A549 (cell line): ENCODE results near the gene TRIM37. TPM values are rescaled to one million over a fixed set of nuclear protein-coding genes. Genes with fewer than 3 reads are reported as not detected.

ENCODE experiments used
- ATAC-seq, 2 experiments: fragments of 200-7000 bp in 1 of 2; fragments of >200 bp in 1 of 2; cut with Nextera tagmentation in 1 of 2; cut with Tn5 transposase in 1 of 2; 3 replicates each; pipeline versions ENCODE4 v1.8.0 to v1.9.1; 2018 to 2020; ENCODE audit warnings: mild to moderate bottlenecking in 1 of 2, moderate library complexity in 1 of 2
- CTCF ChIA-PET: fragments of 300-600 bp; sonication (Branson Sonifier 250); formaldehyde crosslinking; extraction: SDS; loops from one replicate; lab custom pipeline; 2021; ENCODE audit warnings: antibody characterized with exemption, inconsistent platforms; lab: Yijun Ruan, JAX
- POLR2A ChIA-PET: fragments of 350-600 bp; formaldehyde crosslinking; extraction: SDS; loops from one replicate; lab custom pipeline; 2021; ENCODE audit warnings: antibody characterized with exemption, inconsistent platforms; lab: Yijun Ruan, JAX
- DNase-seq, 2 experiments: peaks; one replicate each; pipeline versions ENCODE4 v3.0.0 to v3.0.0-alpha.2; 2011 to 2016; ENCODE audit warnings: low read depth in 1 of 2, low spot score in 1 of 2
- FAIRE-seq: peaks from 2 replicates; lab custom pipeline; 2011; peaks lifted over from hg19 to GRCh38; lab: Jason Lieb, UNC
- H3K27ac ChIP-seq, 2 experiments: fragments of >200 bp; sonication (Bioruptor Twin); formaldehyde crosslinking; 3 replicates each; pipeline ENCODE4 v1.5.1; 2016 to 2017
- H3K4me1 ChIP-seq: fragments of >200 bp; sonication (Bioruptor Twin); formaldehyde crosslinking; 3 replicates; pipeline ENCODE4 v1.6.1; 2016
- H3K4me2 ChIP-seq: fragments of >200 bp; sonication (Bioruptor Twin); formaldehyde crosslinking; 3 replicates; pipeline ENCODE4 v1.6.1; 2016
- H3K4me3 ChIP-seq: fragments of >200 bp; sonication (Bioruptor Twin); formaldehyde crosslinking; 3 replicates; pipeline ENCODE4 v1.5.1; 2016
- H3K9me3 ChIP-seq: fragments of >200 bp; sonication (Bioruptor Twin); formaldehyde crosslinking; 3 replicates; pipeline ENCODE4 v1.6.1; 2016
- CBX2 ChIP-seq: fragments of 200-600 bp; sonication (generic); IDR thresholded peaks from 2 replicates; pipeline ENCODE4 v1.6.1; 2016; ENCODE audit warnings: low read depth, mild to moderate bottlenecking, borderline replicate concordance
- CEBPB ChIP-seq, 2 experiments: fragments of >200 bp in 1 of 2; sonication (Bioruptor Twin) in 1 of 2; formaldehyde crosslinking in 1 of 2; IDR thresholded peaks; 2 replicates each; pipeline ENCODE4 v1.6.1; 2012 to 2016
- CHD2 ChIP-seq: fragments of 150-350 bp; IDR thresholded peaks from 2 replicates; pipeline ENCODE4 v1.6.1; 2014; ENCODE audit warnings: low read length; ENCODE audit not compliant: partially characterized antibody
- EHF ChIP-seq: fragments of 250-450 bp; sonication (Bioruptor Pico); IDR thresholded peaks from 2 replicates; pipeline ENCODE4 v1.5.0; 2020; ENCODE audit warnings: mild to moderate bottlenecking
- FOSB ChIP-seq: fragments of 250-450 bp; sonication (Bioruptor Pico); IDR thresholded peaks from 2 replicates; pipeline ENCODE4 v1.5.0; 2020; ENCODE audit warnings: mild to moderate bottlenecking, moderate library complexity
- FOXS1 ChIP-seq: fragments of 250-450 bp; sonication (Bioruptor Pico); IDR thresholded peaks from 2 replicates; pipeline ENCODE4 v1.5.0; 2020; ENCODE audit warnings: mild to moderate bottlenecking, moderate library complexity
- HEYL ChIP-seq: fragments of 250-450 bp; sonication (Bioruptor Pico); IDR thresholded peaks from 2 replicates; pipeline ENCODE4 v1.8.0; 2021; ENCODE audit warnings: mild to moderate bottlenecking, moderate library complexity
- HOXA7 ChIP-seq: fragments of 250-450 bp; sonication (Bioruptor Pico); IDR thresholded peaks from 2 replicates; pipeline ENCODE4 v1.5.0; 2020; ENCODE audit warnings: mild to moderate bottlenecking, moderate library complexity
- JUN ChIP-seq, 2 experiments: fragments of >200 bp; sonication (Bioruptor Twin); formaldehyde crosslinking; IDR thresholded peaks; 2 replicates in 1 of 2; 3 replicates in 1 of 2; pipeline ENCODE4 v1.6.1; 2016 to 2017
- KDM5A ChIP-seq: fragments of 200-600 bp; sonication (generic); IDR thresholded peaks from 2 replicates; pipeline ENCODE4 v1.6.1; 2016; ENCODE audit warnings: antibody characterized with exemption, mild to moderate bottlenecking
- MAFK ChIP-seq: fragments of 450-650 bp; IDR thresholded peaks from 2 replicates; pipeline ENCODE4 v1.6.1; 2014; ENCODE audit not compliant: partially characterized antibody
- MYC ChIP-seq: IDR thresholded peaks from 2 replicates; pipeline ENCODE4 v1.6.1; 2012; ENCODE audit warnings: mild to moderate bottlenecking, inconsistent platforms, low read length, improper control_type of control experiment, borderline replicate concordance
- NFE2L2 ChIP-seq: fragments of 150-350 bp; conservative IDR thresholded peaks from 2 replicates; pipeline ENCODE4 v1.6.1; 2014; ENCODE audit warnings: low read length
- NPAS2 ChIP-seq: fragments of 250-450 bp; sonication (Bioruptor Pico); IDR thresholded peaks from 2 replicates; pipeline ENCODE4 v1.8.0; 2022; ENCODE audit warnings: mild to moderate bottlenecking, moderate library complexity, borderline replicate concordance
- POLR2A ChIP-seq: IDR thresholded peaks from 2 replicates; pipeline ENCODE4 v1.6.1; 2012; ENCODE audit warnings: mild to moderate bottlenecking, low read length
- POLR2AphosphoS2 ChIP-seq: conservative IDR thresholded peaks from 2 replicates; pipeline ENCODE4 v1.6.1; 2012; ENCODE audit warnings: low read length, improper control_type of control experiment, inconsistent platforms
- RARB ChIP-seq: fragments of 250-450 bp; sonication (Bioruptor Pico); IDR thresholded peaks from 2 replicates; pipeline ENCODE4 v1.8.0; 2021; ENCODE audit warnings: mild to moderate bottlenecking, moderate library complexity
- RCOR1 ChIP-seq: fragments of 150-350 bp; IDR thresholded peaks from 2 replicates; pipeline ENCODE4 v1.6.1; 2014; ENCODE audit warnings: antibody characterized with exemption, low read length, low read depth
- RNF2 ChIP-seq: fragments of 200-600 bp; sonication (generic); IDR thresholded peaks from 2 replicates; pipeline ENCODE4 v1.6.1; 2016; ENCODE audit warnings: low read depth, mild to moderate bottlenecking, antibody characterized with exemption, moderate library complexity, borderline replicate concordance
- TFCP2L1 ChIP-seq: fragments of 250-450 bp; sonication (Bioruptor Pico); IDR thresholded peaks from 2 replicates; pipeline ENCODE4 v1.5.0; 2021; ENCODE audit warnings: mild to moderate bottlenecking
- ZFP36 ChIP-seq: fragments of 450-650 bp; IDR thresholded peaks from 2 replicates; pipeline ENCODE4 v1.6.1; 2014; ENCODE audit warnings: borderline replicate concordance; ENCODE audit not compliant: partially characterized antibody
- ZNF302 ChIP-seq: fragments of 250-450 bp; sonication (Bioruptor Pico); IDR thresholded peaks from 2 replicates; pipeline ENCODE4 v1.9.0; 2021; ENCODE audit warnings: inconsistent platforms, mild to moderate bottlenecking, moderate library complexity
- ZSCAN20 ChIP-seq: fragments of 250-450 bp; sonication (Bioruptor Pico); IDR thresholded peaks from 2 replicates; pipeline ENCODE4 v1.8.0; 2022; ENCODE audit warnings: mild to moderate bottlenecking, moderate library complexity
- WGBS: methylation state at CpG from one replicate; pipeline ENCODE4 v1.1.6; 2017; ENCODE audit errors: missing lambda C conversion rate; 5-methylcytosine and 5-hydroxymethylcytosine counted together
- polyA plus RNA-seq, 4 experiments: library from polyadenylated mRNA; depleted of rRNA in 3 of 4; stranded (reverse); fragments of >200 nt; fragmentation: RNase III in 1 of 4; extraction: RNeasy Plus Mini Kit Qiagen cat#74134 plus additional on column Dnase treatment in 1 of 4; gene quantifications; 2 replicates in 3 of 4; 3 replicates in 1 of 4; pipeline ENCODE4 v1.2.3, GENCODE V29; 2011 to 2017
- TF ChIP-seq, protein P1 (sequence below): fragments of 250-450 bp; sonication (Bioruptor Pico); IDR thresholded peaks from 2 replicates; pipeline ENCODE4 v1.5.0; 2020; ENCODE audit warnings: low read depth, mild to moderate bottlenecking, moderate library complexity
- TF ChIP-seq, protein P2 (sequence below): fragments of 450-650 bp; IDR thresholded peaks from 2 replicates; pipeline ENCODE4 v1.6.1; 2014; ENCODE audit warnings: antibody characterized with exemption
- TF ChIP-seq, protein P3 (sequence below): IDR thresholded peaks from 2 replicates; pipeline ENCODE4 v1.6.1; 2012; ENCODE audit warnings: low read depth, borderline replicate concordance
- TF ChIP-seq, protein P4 (sequence below): fragments of 150-350 bp; IDR thresholded peaks from 2 replicates; pipeline ENCODE4 v1.6.1; 2014; ENCODE audit warnings: low read depth, mild to moderate bottlenecking, low read length
- TF ChIP-seq, protein P5 (sequence below): fragments of >200 bp; sonication (Bioruptor Twin); formaldehyde crosslinking; IDR thresholded peaks from 3 replicates; pipeline ENCODE4 v1.5.1; 2016

TRIM37 gene
- polyA plus RNA-seq, 2 of the 4 experiments (the other 2 are of a cell fraction) = 29.4 to 56.3 TPM

DNA sequence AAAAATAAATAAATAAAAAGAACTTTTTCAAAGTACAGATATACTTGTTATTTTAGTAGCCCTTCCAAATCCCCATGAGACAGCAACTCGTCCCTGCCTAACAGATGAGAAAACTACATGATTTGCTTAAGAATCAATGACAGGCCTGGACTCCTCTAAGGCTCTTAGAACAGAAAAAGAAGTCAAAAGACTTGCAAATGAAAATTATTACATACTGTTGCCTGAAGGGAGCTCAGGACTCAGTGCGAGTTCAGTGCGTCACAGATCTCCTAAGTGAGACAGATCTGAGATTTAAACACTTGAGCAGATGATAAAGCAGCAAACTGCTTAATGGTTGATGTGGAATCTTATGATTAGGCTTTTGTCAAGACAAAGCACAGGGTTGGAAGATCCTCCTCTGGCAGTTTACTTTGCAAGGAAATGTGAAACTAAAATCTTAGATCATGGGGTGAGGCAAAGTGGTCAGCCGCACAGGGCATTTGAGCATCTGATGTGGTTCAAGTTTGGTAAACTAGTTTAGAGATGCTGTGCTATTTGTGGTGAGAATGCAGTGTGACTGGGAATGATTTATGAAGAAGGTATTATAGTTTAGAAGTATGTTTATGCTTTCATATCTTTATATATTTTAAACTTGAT is 138.1 kb downstream of the TRIM37 start:
- TF ChIP-seq HEYL (no peak), POLR2AphosphoS2 (no peak), MYC (no peak), EHF (no peak), MAFK (no peak), CHD2 (no peak), ZSCAN20 (CRISPR knock-in tag) (no peak), ZFP36 (no peak), TFCP2L1 (CRISPR knock-in tag) (no peak), FOXS1 (no peak)
- TF ChIP-seq, protein P1, sequence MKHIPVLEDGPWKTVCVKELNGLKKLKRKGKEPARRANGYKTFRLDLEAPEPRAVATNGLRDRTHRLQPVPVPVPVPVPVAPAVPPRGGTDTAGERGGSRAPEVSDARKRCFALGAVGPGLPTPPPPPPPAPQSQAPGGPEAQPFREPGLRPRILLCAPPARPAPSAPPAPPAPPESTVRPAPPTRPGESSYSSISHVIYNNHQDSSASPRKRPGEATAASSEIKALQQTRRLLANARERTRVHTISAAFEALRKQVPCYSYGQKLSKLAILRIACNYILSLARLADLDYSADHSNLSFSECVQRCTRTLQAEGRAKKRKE (CRISPR knock-in tag) = no peak
- TF ChIP-seq, protein P2, sequence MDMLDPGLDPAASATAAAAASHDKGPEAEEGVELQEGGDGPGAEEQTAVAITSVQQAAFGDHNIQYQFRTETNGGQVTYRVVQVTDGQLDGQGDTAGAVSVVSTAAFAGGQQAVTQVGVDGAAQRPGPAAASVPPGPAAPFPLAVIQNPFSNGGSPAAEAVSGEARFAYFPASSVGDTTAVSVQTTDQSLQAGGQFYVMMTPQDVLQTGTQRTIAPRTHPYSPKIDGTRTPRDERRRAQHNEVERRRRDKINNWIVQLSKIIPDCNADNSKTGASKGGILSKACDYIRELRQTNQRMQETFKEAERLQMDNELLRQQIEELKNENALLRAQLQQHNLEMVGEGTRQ = no peak
- TF ChIP-seq, all 56 proteins: peak for 0
- H3K4me3 ChIP-seq = no peak overlapping the region
- FAIRE-seq (no peak), ATAC-seq (no peak), DNase-seq (no peak)
- H3K4me1 ChIP-seq = no peaks in the 10 kb centered on the region
- 81% methylated on average over 4 of the region's 4 CpGs for WGBS
- no peak overlapping the region for H3K4me2 ChIP-seq
- ChIA-PET CTCF (interaction anchor here (1.7 kb wide), 1 partner anchor 11 kb away, joined by 8 read pairs; no protein-coding TSS in a partner anchor), POLR2A (no interaction called here)
- H3K9me3 ChIP-seq = no peaks in the 10 kb centered on the region
- no peak overlapping the region for H3K27ac ChIP-seq

DNA sequence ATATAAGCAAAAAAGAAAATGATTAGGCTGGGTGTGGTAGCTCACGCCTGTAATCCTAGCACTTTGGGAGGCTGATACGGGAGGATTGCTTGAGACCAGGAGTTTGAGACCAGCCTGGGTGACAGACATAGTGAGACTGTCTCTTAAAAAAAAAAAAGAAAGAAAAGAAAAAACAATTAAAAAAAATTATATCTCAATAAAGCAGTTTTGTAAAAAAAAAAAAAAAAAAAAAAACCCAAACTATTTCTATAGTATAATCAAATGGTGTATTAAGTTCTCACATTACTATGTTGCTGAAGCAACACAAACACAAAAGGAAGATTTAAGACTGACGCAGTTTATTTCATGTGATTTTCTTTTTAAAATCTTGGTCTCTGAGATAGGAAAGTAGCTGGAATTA is 140.5 kb downstream of the TRIM37 start:
- TF ChIP-seq, protein P3, sequence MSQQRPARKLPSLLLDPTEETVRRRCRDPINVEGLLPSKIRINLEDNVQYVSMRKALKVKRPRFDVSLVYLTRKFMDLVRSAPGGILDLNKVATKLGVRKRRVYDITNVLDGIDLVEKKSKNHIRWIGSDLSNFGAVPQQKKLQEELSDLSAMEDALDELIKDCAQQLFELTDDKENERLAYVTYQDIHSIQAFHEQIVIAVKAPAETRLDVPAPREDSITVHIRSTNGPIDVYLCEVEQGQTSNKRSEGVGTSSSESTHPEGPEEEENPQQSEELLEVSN = no peak
- TF ChIP-seq NPAS2 (CRISPR knock-in tag) (no peak), RCOR1 (no peak), CBX2 (no peak), FOSB (CRISPR knock-in tag) (no peak), KDM5A (no peak), JUN (IDR thresholded peaks at IDR 0.05) (no peak), RNF2 (no peak), POLR2A (no peak), CEBPB (IDR thresholded peaks at IDR 0.05) (no peak), ZNF302 (CRISPR knock-in tag) (no peak), RARB (CRISPR knock-in tag) (no peak), HOXA7 (CRISPR knock-in tag) (no peak), POLR2AphosphoS2 (no peak), NFE2L2 (no peak)
- TF ChIP-seq, protein P4, sequence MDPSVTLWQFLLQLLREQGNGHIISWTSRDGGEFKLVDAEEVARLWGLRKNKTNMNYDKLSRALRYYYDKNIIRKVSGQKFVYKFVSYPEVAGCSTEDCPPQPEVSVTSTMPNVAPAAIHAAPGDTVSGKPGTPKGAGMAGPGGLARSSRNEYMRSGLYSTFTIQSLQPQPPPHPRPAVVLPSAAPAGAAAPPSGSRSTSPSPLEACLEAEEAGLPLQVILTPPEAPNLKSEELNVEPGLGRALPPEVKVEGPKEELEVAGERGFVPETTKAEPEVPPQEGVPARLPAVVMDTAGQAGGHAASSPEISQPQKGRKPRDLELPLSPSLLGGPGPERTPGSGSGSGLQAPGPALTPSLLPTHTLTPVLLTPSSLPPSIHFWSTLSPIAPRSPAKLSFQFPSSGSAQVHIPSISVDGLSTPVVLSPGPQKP = no peak
- TF ChIP-seq, protein P5, sequence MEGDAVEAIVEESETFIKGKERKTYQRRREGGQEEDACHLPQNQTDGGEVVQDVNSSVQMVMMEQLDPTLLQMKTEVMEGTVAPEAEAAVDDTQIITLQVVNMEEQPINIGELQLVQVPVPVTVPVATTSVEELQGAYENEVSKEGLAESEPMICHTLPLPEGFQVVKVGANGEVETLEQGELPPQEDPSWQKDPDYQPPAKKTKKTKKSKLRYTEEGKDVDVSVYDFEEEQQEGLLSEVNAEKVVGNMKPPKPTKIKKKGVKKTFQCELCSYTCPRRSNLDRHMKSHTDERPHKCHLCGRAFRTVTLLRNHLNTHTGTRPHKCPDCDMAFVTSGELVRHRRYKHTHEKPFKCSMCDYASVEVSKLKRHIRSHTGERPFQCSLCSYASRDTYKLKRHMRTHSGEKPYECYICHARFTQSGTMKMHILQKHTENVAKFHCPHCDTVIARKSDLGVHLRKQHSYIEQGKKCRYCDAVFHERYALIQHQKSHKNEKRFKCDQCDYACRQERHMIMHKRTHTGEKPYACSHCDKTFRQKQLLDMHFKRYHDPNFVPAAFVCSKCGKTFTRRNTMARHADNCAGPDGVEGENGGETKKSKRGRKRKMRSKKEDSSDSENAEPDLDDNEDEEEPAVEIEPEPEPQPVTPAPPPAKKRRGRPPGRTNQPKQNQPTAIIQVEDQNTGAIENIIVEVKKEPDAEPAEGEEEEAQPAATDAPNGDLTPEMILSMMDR = no peak
- no peak for ATAC-seq
- Histone ChIP-seq H3K9me3 (no peaks in the 10 kb centered on the region), H3K4me1 (no peaks in the 10 kb centered on the region), H3K4me2 (no peak overlapping the region), H3K27ac (no peak overlapping the region), H3K4me3 (no peak overlapping the region)
- DNase-seq = no peak
- FAIRE-seq = no peak
- 90% methylated on average over 3 of the region's 3 CpGs for WGBS
- POLR2A ChIA-PET = no interaction called here
- CTCF ChIA-PET = interaction anchor here (1.6 kb wide), 1 partner anchor 255 kb away, joined by 5 read pairs; no protein-coding TSS in a partner anchor
